Posterior cingulate gyrus (tissue), 11 donors: Measurements from ENCODE around the gene HTR3D.
"Not testable (repeated sequence)": the region's sequence is repeated elsewhere in the genome, so short reads cannot be mapped to it uniquely, and the experiment has no call there.

Experiments used
- DNase-seq, 10 donors: peaks; one replicate each; pipeline versions ENCODE4 v3.0.0 to v3.0.0-alpha.2; 2020 to 2021; ENCODE audit warnings: mixed read lengths in 3 of 10
- intact Hi-C: fragments of 100-400 bp; cut with DNase I; formaldehyde crosslinking; loops from one replicate; pipeline ENCODE4 v1.15.1; 2023

The HTR3D gene

GRCh38 chr3:184059424-184059823, 27.9 kb downstream of the HTR3D start:
- no peak for DNase-seq
- intact Hi-C loops = no loop called here

GRCh38 chr3:184062637-184063036, 31.1 kb downstream of the HTR3D start:
- intact Hi-C loops = no loop called here
- no peak for DNase-seq

- no peak for DNase-seq
- intact Hi-C loops = no loop called here
Observed at GRCh38 chr3:184066211-184066610, 34.7 kb downstream of the HTR3D start.

GRCh38 chr3:184067573-184068055, 36.1 kb downstream of the HTR3D start:
- intact Hi-C loops = no loop called here
- no peak for DNase-seq

GRCh38 chr3:184068344-184068743, 36.8 kb downstream of the HTR3D start:
- intact Hi-C loops = no loop called here
- DNase-seq = no peak

- intact Hi-C loops, DNase-seq: not testable (repeated sequence)
Observed at GRCh38 chr3:184071142-184071541, 39.6 kb downstream of the HTR3D start.

GRCh38 chr3:184073621-184074020, 42.1 kb downstream of the HTR3D start:
- no peak for DNase-seq

GRCh38 chr3:184075901-184076300, 44.4 kb downstream of the HTR3D start:
- intact Hi-C loops = no loop called here

More at GRCh38 chr3:184073621-184074020, 42.1 kb downstream of the HTR3D start:
- intact Hi-C loops = no loop called here

GRCh38 chr3:184077881-184078280, 46.3 kb downstream of the HTR3D start:
- DNase-seq = no peak
- intact Hi-C loops = no loop called here

More at GRCh38 chr3:184075901-184076300, 44.4 kb downstream of the HTR3D start:
- no peak for DNase-seq

GRCh38 chr3:184078851-184079250, 47.3 kb downstream of the HTR3D start:
- DNase-seq = no peak
- intact Hi-C loops = no loop called here

- intact Hi-C loops = no loop called here
- peak in 1 of 10 donors; percentile 55 for DNase-seq
Observed at GRCh38 chr3:184081116-184081830, 49.7 kb downstream of the HTR3D start.

- intact Hi-C loops = no loop called here
- peak in 1 of 10 donors; percentile 55 for DNase-seq
Observed at GRCh38 chr3:184082034-184082433, 50.5 kb downstream of the HTR3D start.

- DNase-seq = no peak
- intact Hi-C loops = no loop called here
Observed at GRCh38 chr3:184082465-184082864, 50.9 kb downstream of the HTR3D start.

- DNase-seq = no peak
- intact Hi-C loops = no loop called here
Observed at GRCh38 chr3:184085389-184085852, 53.9 kb downstream of the HTR3D start.
